NCI-H1694 (cell line): ENCODE measurements around the gene TRPC5OS.

Experiments
- DNase-seq: peaks from one replicate; lab custom pipeline; 2025; lab: John Stamatoyannopoulos, UW

Gene TRPC5OS

GRCh38 chrX:111896148-111896547 lies 20.2 kb downstream of the TRPC5OS start:
- no peak for DNase-seq

- DNase-seq, result no peak
Observed at GRCh38 chrX:111914398-111915090, 38.6 kb downstream of the TRPC5OS start.

GRCh38 chrX:111917591-111917990 lies 41.6 kb downstream of the TRPC5OS start:
- no peak for DNase-seq

- no peak for DNase-seq
Observed at GRCh38 chrX:111928456-111928855, 52.5 kb downstream of the TRPC5OS start.
